ENCODE measurements around the gene PMPCA. TPM values are rescaled to one million over a fixed set of nuclear protein-coding genes. Genes with fewer than 3 reads are reported as not detected.

Gene PMPCA, protein sequence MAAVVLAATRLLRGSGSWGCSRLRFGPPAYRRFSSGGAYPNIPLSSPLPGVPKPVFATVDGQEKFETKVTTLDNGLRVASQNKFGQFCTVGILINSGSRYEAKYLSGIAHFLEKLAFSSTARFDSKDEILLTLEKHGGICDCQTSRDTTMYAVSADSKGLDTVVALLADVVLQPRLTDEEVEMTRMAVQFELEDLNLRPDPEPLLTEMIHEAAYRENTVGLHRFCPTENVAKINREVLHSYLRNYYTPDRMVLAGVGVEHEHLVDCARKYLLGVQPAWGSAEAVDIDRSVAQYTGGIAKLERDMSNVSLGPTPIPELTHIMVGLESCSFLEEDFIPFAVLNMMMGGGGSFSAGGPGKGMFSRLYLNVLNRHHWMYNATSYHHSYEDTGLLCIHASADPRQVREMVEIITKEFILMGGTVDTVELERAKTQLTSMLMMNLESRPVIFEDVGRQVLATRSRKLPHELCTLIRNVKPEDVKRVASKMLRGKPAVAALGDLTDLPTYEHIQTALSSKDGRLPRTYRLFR
- 75.7 to 91.9 TPM (median 81.3 TPM) in 5 replicates for total RNA-seq (2022; extraction: Qiagen RNA extraction)

DNA sequence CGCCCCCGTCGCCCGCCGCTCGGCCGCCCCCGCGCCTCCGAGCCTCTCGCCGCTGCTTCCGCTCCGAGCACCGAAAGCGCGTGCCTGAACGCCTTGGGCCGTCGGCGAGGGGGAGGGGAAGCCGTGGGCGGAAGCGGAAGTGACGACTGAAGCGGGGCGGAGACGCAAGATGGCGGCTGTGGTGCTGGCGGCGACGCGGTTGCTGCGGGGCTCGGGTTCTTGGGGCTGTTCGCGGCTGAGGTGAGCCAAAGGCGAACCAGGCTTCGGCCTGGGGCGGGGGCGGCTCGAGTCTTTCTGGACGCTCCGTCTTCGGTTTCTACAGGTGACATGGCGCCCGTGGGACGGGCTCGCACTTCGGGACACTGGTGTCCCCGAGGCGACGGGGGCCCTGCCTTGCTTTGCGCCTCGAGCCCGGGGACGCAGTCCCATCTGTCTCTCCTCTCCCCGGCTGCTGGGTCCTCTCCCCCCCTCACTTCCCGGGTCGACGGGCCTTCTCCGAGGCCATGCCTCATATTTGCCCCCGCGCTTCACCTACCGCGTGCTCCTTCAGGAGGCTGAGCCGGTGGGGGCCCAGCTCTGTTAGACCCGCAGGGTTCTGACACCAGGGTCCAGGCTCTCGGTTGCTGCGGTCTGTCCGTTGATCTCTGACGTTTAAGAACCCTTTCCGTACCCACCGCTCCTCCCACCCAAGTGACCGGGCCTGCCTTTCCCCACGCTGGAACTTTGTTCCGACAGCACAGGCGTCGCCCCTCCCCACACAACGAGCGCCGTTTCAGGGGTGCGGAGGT is at the start of gene PMPCA, which contains the start of gene ENTR1:
PMPCA (plus strand) TSS at position 159 of the 788 bp plus-strand sequence; CDS start at position 170, 11 bp downstream.
ENTR1 (minus strand) TSS at position 115 of the 788 bp plus-strand sequence. CDS start 217 bp downstream, outside the sequence.

DNA sequence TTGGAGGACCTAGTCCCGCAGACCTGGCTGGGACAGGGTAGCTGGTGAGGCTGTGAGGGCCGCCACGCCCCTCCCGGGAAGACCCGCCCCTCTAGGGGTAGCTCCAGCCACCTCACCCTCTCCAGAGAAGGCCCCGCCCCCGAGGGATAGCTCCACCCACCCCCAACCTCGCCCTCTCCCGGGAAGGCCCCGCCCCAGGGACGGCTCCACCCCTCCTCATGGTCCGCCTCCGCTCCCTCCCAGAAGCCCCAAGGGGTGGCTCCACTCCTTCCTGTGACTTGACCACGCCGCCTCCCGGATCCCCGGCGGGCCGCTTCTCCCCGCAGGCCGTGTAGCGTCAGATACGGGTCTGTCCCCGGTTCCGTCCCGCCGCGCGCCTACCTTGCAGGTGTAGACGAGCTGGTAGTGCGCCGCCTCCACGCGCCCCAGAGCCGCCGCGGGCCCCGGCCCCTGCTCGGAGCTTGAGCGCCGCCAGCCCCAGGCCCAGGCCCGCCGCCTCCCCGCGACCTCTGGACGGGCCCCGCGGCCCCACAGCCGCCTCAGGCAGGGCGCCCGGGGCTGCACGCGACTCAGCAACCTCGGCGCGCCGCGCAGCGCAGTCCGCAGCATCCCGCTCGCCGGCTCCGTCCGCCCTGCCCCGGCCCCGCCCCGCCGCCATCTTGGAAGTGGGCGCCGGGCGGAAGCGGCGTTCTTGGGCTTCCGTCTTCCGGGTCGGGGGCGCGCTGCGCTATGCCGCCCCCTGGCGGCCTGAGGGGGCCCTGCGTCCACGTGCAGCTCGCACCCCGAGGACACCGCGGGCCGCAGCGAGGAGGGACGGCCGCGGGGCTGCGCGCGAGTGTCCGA is 47.1 kb upstream of the PMPCA start, which contains the start of gene DNLZ:
DNLZ (minus strand) TSS at position 639 of the 843 bp plus-strand sequence; CDS start at position 609, 30 bp downstream.

DNA sequence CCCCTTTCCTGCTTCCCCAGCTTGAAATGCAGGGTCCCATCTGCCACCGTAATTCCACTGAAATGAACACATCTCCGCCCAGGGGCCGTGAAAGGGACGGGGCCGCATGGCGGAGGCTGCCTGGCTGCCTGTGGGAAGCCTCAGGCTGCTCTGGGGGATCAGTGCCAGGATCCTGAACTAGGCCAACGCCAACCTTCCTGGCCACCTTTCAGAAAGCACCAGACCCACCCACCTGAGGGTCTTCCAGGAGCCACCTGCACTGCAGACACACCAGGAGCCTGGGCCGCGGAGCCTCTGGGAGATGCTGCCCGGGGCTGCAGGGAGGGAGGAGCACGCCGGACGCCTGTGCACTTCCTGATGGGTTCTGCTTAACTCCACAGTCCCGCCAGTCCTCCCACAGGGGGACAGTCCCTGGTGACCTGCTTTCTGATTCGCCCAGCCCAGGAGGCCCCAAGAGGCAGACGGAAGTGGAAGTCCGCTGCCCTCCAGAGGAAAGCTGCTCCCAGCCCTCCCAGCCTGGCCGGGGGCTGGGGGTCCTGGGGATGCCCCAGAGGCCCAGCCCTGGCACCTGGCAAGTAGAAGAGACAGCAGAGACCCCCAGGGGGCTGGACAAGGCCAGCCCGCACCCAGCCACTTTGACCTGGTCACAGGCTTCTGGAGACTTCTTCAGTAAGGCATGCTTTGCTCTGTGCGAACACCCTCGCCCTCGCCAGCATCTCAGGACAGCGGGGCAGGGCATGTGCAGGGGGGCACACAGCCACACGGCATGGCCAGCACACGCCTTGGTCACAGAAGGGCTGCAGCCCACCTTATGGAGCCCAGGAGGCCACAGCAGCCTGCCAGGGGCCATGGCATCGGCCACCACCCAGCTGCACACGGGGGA is 36.9 kb upstream of the PMPCA start, which contains the start of gene CARD9:
CARD9 (minus strand) TSS at position 370 of the 883 bp plus-strand sequence. CDS start 1,591 bp downstream, outside the sequence.

DNA sequence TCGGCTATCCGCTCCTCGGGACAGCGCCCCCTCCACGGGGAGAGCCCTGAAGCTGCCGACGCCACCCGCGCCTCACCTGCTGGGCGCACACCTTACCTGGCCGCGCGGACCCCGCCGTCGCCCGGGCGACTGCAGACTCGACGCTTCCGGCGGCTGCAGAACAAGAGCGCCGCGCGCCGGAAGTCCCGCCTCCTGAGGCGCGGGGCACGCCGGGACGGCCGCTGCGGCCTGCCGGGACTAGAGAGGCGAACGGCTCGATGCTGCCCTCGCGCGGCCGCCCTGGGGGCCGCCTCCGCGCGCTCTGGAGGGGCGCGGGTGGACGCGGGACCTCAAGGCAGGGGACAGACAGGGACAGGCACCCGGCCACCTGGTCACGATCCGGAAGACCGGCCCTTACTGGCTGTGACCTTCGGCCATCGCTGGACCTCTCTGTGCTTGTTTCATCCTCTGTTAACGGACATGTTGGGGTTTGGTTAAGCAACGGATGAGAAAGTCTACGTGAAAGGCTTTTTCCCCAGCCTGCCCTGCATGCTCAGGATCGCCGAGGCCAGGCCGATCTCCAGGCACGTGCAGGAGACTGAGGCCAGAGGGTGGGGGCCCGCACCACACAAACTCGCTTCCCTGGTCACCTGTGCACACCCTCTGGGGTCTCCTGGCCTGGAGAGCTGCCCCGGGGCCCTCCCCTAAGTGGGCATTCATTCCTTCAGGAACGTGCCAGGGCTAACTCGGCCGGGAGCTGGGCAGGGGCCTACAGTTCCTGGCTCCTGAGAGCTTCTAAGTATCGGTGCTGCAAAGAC is 10.2 kb upstream of the PMPCA start, which contains the start of gene SNAPC4:
SNAPC4 (minus strand) TSS at position 133 of the 797 bp plus-strand sequence. CDS start 1,742 bp downstream, outside the sequence.

DNA sequence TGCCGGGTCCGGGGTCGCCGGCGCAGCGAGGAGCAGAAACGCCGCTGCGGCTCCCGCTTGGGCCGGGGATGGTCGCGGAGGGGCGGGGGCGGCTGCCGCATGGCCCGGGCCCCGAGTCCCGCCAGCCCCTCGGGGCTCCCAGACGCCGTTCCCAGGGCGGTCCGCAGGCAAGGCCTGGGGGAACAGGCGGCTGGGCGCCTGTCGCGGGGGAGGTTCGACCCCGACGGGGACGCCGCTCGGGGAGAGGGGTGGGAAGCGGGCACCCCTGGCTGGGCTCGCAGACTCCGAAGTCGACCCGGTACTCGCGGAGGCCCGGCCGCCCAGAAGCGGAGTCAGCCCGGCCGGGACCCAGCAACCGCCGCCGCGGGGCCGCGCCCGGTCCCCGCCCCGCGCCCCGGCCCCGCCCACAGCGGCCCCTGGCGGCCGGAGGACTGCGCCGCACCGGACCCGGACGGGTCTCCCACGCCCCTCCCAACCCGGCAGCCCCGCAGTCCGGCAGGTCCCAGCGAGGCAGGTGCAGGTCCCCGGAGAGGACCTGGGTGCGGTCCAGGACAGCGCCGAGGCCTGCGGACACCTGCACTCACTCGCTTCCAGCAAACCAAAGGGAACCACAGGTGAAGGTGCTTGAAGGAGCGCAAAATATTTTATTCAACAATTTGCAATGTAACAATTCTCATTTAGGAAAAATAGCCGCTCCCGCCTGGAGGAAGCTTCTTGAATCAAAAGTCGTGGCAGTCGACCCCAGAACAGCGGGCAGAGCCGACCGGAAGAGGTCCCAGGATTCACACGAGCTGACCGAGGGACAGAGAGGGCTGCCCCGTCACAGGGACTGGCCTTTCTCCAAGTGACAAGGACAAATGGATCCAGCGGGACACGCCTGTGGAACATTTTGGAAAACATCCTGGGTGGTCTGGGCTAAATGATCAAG is 29.3 kb downstream of the PMPCA start, which contains the start of gene INPP5E:
INPP5E (minus strand) TSS at position 365 of the 928 bp plus-strand sequence. CDS start 426 bp downstream, outside the sequence.

Other genes starting within 250 kb of the PMPCA start
- 0.05 to 0.20 TPM (median 0.12 TPM) in 5 replicates for gene LHX3, start 205.5 kb upstream of the PMPCA start, total RNA-seq (2022; extraction: Qiagen RNA extraction)
- gene QSOX2, start 164.8 kb upstream of the PMPCA start, total RNA-seq (2022; extraction: Qiagen RNA extraction), result 22.2 to 27.8 TPM (median 27.2 TPM) in 5 replicates
- gene CCDC187, start 106.6 kb upstream of the PMPCA start, total RNA-seq (2022; extraction: Qiagen RNA extraction), result 0.05 TPM in 1 of 5 replicates, not detected in the others
- gene GPSM1, start 83.1 kb upstream of the PMPCA start, total RNA-seq (2022; extraction: Qiagen RNA extraction), result 9.3 to 15.6 TPM (median 13.1 TPM) in 5 replicates
- 22.3 to 44.7 TPM (median 37.5 TPM) in 5 replicates for gene DNLZ, start 46.9 kb upstream of the PMPCA start, total RNA-seq (2022; extraction: Qiagen RNA extraction)
- gene CARD9, start 37.0 kb upstream of the PMPCA start, total RNA-seq (2022; extraction: Qiagen RNA extraction), result 0.50 to 1.8 TPM (median 1.3 TPM) in 5 replicates
- gene SNAPC4, start 10.5 kb upstream of the PMPCA start, total RNA-seq (2022; extraction: Qiagen RNA extraction), result 9.5 to 14.3 TPM (median 13.0 TPM) in 5 replicates
- gene ENTR1, start within 50 bp of the PMPCA start, total RNA-seq (2022; extraction: Qiagen RNA extraction), result 54.8 to 78.3 TPM (median 73.3 TPM) in 5 replicates
- 13.8 to 22.7 TPM (median 20.9 TPM) in 5 replicates for gene INPP5E, start 29.2 kb downstream of the PMPCA start, total RNA-seq (2022; extraction: Qiagen RNA extraction)
- 49.0 to 59.6 TPM (median 57.8 TPM) in 5 replicates for gene SEC16A, start 72.4 kb downstream of the PMPCA start, total RNA-seq (2022; extraction: Qiagen RNA extraction)
- 7.3 to 12.9 TPM (median 12.0 TPM) in 5 replicates for gene NOTCH1, start 135.4 kb downstream of the PMPCA start, total RNA-seq (2022; extraction: Qiagen RNA extraction)